Ovary (tissue), 9 donors: ENCODE results near the gene ZBED1. TPM values are rescaled to one million over a fixed set of nuclear protein-coding genes. Genes with fewer than 3 reads are reported as not detected.
"Not testable (repeated sequence)": the region's sequence is repeated elsewhere in the genome, so short reads cannot be mapped to it uniquely, and the experiment has no call there.

Experiments
- DNase-seq, 5 donors: peaks; one replicate each; pipeline ENCODE4 v3.0.0-alpha.2; 2019 to 2020
- H3K27ac ChIP-seq, 2 donors: fragments of 200-600 bp; one replicate each; pipeline versions ENCODE4 v1.5.1 to v1.8.0; 2019 to 2022
- H3K27me3 ChIP-seq: fragments of 200-600 bp; one replicate; pipeline ENCODE4 v1.8.0; 2022
- H3K36me3 ChIP-seq: fragments of 200-600 bp; sonication (generic); one replicate; pipeline ENCODE4 v1.5.1; 2019
- H3K4me1 ChIP-seq: one replicate; pipeline ENCODE4 v1.8.1; 2013; ENCODE audit warnings: mild to moderate bottlenecking, moderate library complexity; ENCODE audit not compliant: insufficient read depth
- H3K4me3 ChIP-seq: fragments of 200-600 bp; sonication (generic); one replicate; pipeline ENCODE4 v1.5.1; 2017
- H3K9me3 ChIP-seq, 2 donors: fragments of 200-600 bp in 1 of 2; sonication (generic) in 1 of 2; one replicate each; pipeline versions ENCODE4 v1.5.1 to v1.8.1; 2013 to 2019; ENCODE audit warnings: mild to moderate bottlenecking in 1 of 2, moderate library complexity in 1 of 2
- CTCF ChIP-seq, 3 donors: fragments of 450-650 bp in 2 of 3; fragments of 200-600 bp in 1 of 3; IDR thresholded peaks; one replicate each; pipeline versions ENCODE4 v1.5.1 to v1.8.0; 2016 to 2022; ENCODE audit warnings: antibody characterized with exemption in 3 of 3, mild to moderate bottlenecking in 1 of 3
- EP300 ChIP-seq: sonication (generic); formaldehyde crosslinking; IDR thresholded peaks from one replicate; pipeline ENCODE4 v1.6.1; 2017; ENCODE audit warnings: antibody characterized with exemption
- POLR2A ChIP-seq: fragments of 450-650 bp; IDR thresholded peaks from one replicate; pipeline ENCODE4 v1.6.1; 2017; ENCODE audit warnings: antibody characterized with exemption, mild to moderate bottlenecking, moderate library complexity
- WGBS, 3 donors: extraction: QIAGEN DNeasy Blood & Tissue Kit in 1 of 3; methylation state at CpG; one replicate each; pipeline versions ENCODE4 v1.1.5 to v1.1.7; 2013 to 2017; 5-methylcytosine and 5-hydroxymethylcytosine counted together
- intact Hi-C, 4 donors: fragments of 100-400 bp; cut with DNase I; formaldehyde crosslinking; loops; one replicate each; pipeline versions ENCODE4 v1.11.0 to v1.15.1; 2022 to 2023
- polyA plus RNA-seq, 2 donors: library from polyadenylated mRNA; stranded (reverse); fragments of 200-250 nt in 1 of 2; fragments of 350-450 nt in 1 of 2; fragmentation: Illumina TruSeq in 1 of 2; extraction: RNeasy Lipid Tissue Mini Kit (QIAGEN cat#74804) in 1 of 2; gene quantifications; one replicate each; pipeline ENCODE4 v1.2.3, GENCODE V29; 2013 to 2014
- total RNA-seq, 7 donors: library from RNA; depleted of rRNA in 2 of 7; stranded (reverse); fragments of >200 nt in 2 of 7; fragmentation: NEBNext Ultra II Directional in 3 of 7; extraction: Animal tissue kit (Norgen Biotek cat#: 25700) in 3 of 7; gene quantifications; one replicate each; pipeline versions ENCODE4 v1.1.0 to v1.2.4, GENCODE V29; 2016 to 2023
- donor health status: DM: no; HTN: no; CAD: no; lungs with moderate emphysema.
- donor health status: DM: no; HTN: no; CAD: no.
- donor health status: Bipolar disorder and iron deficiency.
- donor health status: DM: yes; HTN: yes; CAD: no.
- donor health status: DM: no; HTN: no; CAD: no.
- donor health status: DM: yes; HTN: yes; CAD: no.

Gene ZBED1
- total and polyA plus RNA-seq, 9 donors = 23.4 to 39.0 (median 26.0) TPM

DNA sequence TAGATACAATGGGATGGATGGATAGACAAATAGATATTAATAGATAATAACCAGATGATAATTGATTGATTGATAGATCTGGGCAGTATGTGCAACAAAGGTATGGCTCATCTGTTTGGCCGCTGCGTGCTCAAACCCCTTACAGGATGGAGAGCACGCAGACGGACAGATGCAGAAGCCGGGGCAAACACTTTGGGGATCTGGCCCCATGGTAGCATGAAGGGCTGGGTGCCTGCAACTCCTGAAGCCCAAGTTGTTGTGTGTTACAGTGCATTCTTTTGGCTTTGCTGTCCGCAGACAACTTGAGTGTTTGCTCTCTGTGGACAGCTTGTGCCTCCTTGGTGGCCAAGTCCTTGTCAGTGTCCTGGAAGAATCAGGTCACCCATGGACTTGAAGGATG, 10.6 kb upstream of the ZBED1 start:
- TF ChIP-seq POLR2A (no peak), CTCF (IDR thresholded peaks at IDR 0.05) (no peak), EP300 (no peak)
- H3K27ac ChIP-seq = no peak overlapping the region
- no peaks in the 10 kb centered on the region for H3K4me1 ChIP-seq
- H3K4me3 ChIP-seq = no peak overlapping the region
- no peaks in the 10 kb centered on the region for H3K27me3 ChIP-seq
- H3K9me3 ChIP-seq = no peaks in the 10 kb centered on the region
- intact Hi-C loops = no loop called here
- no peaks in the 10 kb centered on the region for H3K36me3 ChIP-seq
- DNase-seq = no peak
- WGBS, 3 donors = 89 to 99% (median 94%) methylated on average over 6 of the region's 6 CpGs

DNA sequence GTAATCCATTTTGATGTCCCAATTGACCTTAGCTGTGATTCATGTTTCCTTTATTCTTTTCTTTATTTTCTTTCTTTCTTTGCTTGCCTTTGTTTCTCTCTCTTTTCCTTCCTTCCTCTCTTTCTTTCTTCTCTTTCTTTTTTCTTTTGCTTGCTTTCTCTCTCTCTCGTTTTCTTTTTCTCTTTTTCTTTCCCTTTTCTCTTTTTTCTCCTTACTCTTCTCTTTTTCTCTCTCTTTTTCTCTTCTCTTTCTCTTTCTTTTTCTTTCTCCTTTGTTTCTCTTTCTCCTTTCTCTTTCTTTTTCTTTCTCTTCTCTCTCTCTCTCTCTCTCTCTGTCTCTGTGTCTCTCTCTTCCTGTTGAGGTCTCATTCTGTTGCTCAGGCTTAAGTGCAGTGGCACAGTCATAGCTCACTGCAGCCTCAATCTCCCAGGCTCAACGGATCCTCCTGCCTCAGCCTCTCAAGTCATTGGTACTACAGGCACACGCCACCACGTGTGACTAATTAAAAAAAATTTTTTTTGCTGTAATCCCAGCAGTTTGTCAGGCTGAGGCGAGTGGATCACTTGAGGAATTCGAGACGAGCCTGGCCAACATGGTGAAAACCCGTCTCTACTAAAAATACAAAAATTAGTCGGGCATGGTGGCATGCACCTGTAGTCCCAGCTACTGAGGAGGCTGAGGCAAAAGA, 8.0 kb upstream of the ZBED1 start:
- Histone ChIP-seq H3K27ac (no peak overlapping the region), H3K27me3 (no peaks in the 10 kb centered on the region), H3K36me3 (no peaks in the 10 kb centered on the region), H3K4me3 (no peak overlapping the region), H3K4me1 (no peaks in the 10 kb centered on the region), H3K9me3 (no peaks in the 10 kb centered on the region)
- TF ChIP-seq EP300 (no peak), CTCF (IDR thresholded peaks at IDR 0.05) (no peak), POLR2A (no peak)
- intact Hi-C loops = no loop called here
- WGBS, 3 donors = 82 to 85% (median 82%) methylated on average over 9 of the region's 9 CpGs
- DNase-seq = peak in 1 of 5 donors; percentile 2

- no peak overlapping the region for H3K27ac ChIP-seq
- TF ChIP-seq EP300 (no peak), CTCF (IDR thresholded peaks at IDR 0.05) (no peak), POLR2A (no peak)
- intact Hi-C loops = no loop called here
- no peak for DNase-seq
- no peaks in the 10 kb centered on the region for H3K36me3 ChIP-seq
- no peaks in the 10 kb centered on the region for H3K4me1 ChIP-seq
- 34 to 42% (median 39%) methylated on average over 8 of the region's 8 CpGs for WGBS, 3 donors
- no peaks in the 10 kb centered on the region for H3K27me3 ChIP-seq
- H3K4me3 ChIP-seq = no peak overlapping the region
- H3K9me3 ChIP-seq = no peaks in the 10 kb centered on the region
Measured at GRCh38 chrX:2507904-2508627, 7.3 kb upstream of the ZBED1 start.

- 85 to 89% (median 88%) methylated on average over 3 of the region's 3 CpGs for WGBS, 3 donors
Measured at GRCh38 chrX:2507196-2507595, 6.4 kb upstream of the ZBED1 start.

GRCh38 chrX:2505341-2505740, 4.6 kb upstream of the ZBED1 start:
- WGBS, 3 donors = 78 to 82% (median 78%) methylated on average over 8 of the region's 8 CpGs
- H3K27me3 ChIP-seq, H3K27ac ChIP-seq, intact Hi-C loops, H3K36me3 ChIP-seq, H3K4me3 ChIP-seq, H3K9me3 ChIP-seq, H3K4me1 ChIP-seq: not testable (repeated sequence)
- peak in 1 of 5 donors; percentile 0 for DNase-seq

More at GRCh38 chrX:2507196-2507595, 6.4 kb upstream of the ZBED1 start:
- no peaks in the 10 kb centered on the region for H3K36me3 ChIP-seq
- TF ChIP-seq POLR2A = no peak
- no peak for TF ChIP-seq EP300
- no peak for TF ChIP-seq CTCF (IDR thresholded peaks at IDR 0.05)
- H3K27ac ChIP-seq = no peak overlapping the region
- intact Hi-C loops = no loop called here
- no peaks in the 10 kb centered on the region for H3K9me3 ChIP-seq
- no peaks in the 10 kb centered on the region for H3K4me1 ChIP-seq
- no peak overlapping the region for H3K4me3 ChIP-seq
- H3K27me3 ChIP-seq = no peaks in the 10 kb centered on the region
- DNase-seq = peak in 1 of 5 donors; percentile 1
